Cortex of kidney (tissue), 1 donor: ENCODE results near the gene CDK16.
"Not testable (repeated sequence)": the region's sequence is repeated elsewhere in the genome, so short reads cannot be mapped to it uniquely, and the experiment has no call there.

Experiments
- DNase-seq: peaks from one replicate; lab custom pipeline; 2025; lab: John Stamatoyannopoulos, UW

Gene CDK16

DNA sequence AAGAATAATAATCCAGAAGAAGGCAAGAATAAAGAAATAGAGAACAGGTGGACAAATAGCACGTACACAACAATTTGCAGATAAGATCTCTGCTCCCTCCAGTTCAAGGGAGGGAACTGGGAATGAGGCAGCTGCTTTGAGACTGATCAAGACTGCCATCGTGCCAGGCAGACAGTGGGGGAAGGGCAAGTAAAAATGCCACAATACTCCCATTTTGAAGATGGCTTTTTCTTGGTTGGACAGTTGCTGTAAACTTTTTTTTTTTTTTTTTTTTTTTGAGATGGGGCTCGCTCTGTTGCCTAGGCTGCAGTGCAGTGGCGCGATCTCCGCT is 31.5 kb downstream of the CDK16 start:
- DNase-seq, result no peak

DNA sequence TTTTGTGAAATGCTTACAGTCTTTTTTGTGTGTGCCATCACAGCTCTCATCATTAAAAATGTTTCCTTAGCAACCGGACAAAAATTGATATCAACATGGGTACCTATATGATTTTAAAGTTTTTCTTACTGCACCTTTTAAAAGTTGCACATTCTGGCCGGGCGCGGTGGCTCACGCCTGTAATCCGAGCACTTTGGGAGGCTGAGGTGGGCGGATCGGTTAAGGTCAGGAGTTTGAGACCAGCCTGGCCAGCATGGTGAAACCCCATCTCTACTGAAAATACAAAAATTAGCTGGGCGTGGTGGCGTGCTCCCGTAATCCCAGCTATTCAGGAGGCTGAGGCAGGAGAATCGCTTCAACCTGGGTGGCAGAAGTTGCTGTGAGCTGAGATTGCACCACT is 39.1 kb downstream of the CDK16 start:
- not testable (repeated sequence) for DNase-seq

DNA sequence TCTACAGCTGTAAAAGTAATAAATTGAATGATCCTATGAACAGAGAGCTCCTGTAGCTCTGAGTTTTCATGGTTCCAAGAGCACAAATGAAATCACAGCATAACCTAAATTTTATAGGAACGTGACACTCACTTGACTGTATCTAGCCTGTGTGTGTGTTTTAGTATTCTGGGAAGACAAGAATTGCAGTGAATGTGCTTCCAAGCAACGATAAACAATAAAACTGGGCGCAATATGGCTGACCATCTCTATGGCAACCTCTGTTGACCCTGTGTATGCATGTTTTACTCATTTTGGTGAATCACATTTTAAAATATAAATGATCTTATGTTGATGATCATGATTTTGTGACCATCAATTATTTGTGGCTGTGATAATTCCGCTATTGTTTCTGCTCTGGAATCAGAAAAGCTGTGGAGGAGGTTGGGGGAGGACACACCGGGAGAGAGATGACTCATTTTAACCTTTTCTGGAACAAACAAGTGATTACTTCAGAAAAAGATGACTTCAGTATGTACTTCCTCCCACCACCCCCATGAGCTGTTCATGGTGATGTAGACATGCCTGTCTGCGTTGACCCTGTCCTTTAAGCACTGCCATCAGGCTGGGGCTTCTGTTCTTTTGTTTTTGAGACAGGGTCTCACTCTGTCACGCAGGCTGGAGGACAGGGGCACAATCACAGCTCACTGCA is 46.1 kb downstream of the CDK16 start:
- DNase-seq, result no peak

DNA sequence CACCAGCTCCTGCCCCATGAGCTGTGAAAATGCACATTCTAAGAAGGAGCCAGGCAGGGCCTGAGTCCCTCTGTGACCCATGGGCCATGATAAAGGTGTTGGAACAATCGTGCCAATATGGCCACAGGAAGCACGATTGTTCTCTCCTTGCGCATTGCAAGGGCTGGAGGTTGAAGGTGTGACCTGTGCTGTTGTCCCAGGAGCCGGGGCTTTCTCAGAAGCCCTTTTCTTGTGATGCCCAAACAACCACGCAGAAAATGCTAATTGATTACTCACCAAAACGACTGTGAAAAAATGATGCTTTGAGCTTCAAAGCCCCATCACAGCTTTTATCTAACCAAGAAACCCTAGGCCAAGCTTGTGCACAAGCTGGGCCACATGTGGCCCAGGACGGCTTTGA is 48.2 kb downstream of the CDK16 start:
- DNase-seq, result no peak

DNA sequence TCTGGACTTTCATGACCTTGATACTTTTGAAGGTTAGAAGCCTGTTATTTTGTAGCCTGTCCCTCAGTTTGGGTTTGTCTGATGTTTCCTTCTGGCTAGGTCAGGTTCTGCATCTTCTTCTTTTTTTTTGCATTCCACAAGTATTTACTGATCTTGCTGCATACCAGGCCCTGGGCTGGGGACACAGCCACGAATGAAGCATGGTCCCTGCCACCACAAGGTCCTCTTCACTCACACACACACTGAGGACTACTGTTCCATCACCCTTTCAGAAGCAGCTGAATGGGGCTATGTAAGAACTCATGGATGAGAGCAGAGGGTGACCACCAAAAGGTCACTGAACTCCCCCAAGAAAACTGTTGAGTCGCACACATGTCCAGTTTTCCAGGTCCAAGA is 53.5 kb downstream of the CDK16 start:
- no peak for DNase-seq

DNA sequence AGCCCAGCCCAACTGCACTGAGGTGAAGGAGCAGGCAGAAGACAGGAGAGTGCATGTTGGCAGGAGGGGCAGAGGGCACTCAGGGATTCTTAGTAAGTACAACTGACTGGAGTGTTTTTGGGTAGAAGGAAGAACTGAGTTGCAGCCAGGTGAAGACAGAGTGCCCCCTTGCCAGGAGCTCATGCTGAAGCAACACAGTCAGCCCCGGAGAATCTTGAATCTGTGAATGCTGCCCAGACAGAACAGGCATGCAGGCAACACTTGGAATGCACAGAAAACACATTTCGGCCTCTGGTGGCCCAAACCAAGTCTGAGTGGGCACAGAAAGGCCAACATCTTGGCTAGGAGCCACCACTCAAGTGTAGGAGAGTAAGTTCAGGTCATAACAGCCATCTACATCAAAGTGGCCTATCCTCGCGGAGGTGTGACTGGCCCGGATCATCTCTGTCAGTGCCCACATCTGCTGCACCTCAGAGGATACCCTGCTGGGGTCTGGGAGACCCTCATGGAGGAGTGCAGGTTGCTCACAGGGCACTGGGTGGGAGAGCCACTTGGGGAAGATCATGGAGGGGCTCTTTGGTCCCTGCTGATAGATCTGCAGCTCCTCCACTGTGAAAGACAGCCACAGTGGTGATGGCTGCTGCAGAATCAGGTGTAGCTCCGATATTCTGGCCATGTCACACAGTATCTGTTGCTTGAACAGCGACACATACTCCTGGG is 54.7 kb downstream of the CDK16 start:
- DNase-seq, result no peak

DNA sequence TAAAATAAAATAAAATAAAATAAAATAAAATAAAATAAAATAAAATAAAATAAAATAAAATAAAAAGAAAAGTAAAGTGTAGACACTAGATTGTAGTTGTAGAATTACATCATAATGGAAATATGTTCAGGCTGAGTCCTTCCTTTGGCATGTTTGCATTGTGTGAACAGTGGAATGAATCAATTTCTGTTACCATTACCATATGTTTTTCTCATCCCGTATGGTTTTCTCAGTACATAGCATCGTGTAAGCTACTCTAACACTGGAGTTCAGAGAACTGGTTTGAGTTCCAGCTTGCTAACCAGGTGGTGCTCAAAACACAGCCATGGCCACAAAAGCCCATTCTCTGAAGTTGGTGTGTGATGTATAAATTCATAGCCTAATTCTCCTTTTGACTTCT is 60.2 kb downstream of the CDK16 start:
- no peak for DNase-seq
